ENCODE data around the gene TMEM45B. TPM values are rescaled to one million over a fixed set of nuclear protein-coding genes. Genes with fewer than 3 reads are reported as not detected.

Gene TMEM45B
- total RNA-seq, 1 donor = not detected

DNA sequence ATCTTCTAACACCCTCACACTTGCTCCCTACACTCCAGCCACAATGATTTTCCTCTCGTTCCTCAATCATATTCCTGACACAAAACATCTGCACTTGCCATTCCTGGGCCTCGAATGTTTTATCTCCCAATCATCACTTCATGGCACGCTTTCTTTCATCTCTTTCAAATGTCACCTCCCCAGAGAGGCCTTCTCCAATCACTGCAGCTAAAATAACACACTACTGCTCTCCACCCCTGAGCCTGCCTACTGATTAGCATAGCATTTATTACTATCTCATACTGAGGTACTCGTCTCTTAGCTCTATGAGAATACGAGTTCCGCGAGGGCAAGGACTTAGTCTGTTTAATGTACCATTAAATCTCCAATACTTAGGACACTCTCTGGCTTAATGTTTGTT is 56.3 kb downstream of the TMEM45B start:
- TF ChIP-seq, protein P1, sequence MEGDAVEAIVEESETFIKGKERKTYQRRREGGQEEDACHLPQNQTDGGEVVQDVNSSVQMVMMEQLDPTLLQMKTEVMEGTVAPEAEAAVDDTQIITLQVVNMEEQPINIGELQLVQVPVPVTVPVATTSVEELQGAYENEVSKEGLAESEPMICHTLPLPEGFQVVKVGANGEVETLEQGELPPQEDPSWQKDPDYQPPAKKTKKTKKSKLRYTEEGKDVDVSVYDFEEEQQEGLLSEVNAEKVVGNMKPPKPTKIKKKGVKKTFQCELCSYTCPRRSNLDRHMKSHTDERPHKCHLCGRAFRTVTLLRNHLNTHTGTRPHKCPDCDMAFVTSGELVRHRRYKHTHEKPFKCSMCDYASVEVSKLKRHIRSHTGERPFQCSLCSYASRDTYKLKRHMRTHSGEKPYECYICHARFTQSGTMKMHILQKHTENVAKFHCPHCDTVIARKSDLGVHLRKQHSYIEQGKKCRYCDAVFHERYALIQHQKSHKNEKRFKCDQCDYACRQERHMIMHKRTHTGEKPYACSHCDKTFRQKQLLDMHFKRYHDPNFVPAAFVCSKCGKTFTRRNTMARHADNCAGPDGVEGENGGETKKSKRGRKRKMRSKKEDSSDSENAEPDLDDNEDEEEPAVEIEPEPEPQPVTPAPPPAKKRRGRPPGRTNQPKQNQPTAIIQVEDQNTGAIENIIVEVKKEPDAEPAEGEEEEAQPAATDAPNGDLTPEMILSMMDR (IDR thresholded peaks at IDR 0.05; ENCODE audit: insufficient read depth, low read depth, low read length) = no peak
- DNase-seq (ENCODE audit: low read depth) = no peak

DNA sequence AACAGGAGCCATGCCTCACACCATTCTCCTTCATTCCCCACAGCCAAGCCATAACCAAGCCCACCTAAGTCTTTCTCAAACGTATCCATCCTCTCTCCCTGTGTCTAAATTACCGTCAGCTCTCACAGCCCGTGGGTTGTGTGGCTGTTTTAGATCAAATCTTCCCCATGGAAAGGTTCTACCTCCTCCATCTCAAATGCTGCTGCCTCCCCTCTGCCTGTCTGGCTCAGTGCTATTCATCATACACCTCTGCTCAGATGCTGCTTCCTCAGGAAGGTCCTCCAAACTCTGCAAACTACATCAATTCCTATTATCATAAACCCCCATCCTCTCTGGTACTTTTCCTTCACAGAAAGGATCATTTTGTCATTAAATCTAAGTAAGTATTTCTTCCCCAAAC is 64.7 kb downstream of the TMEM45B start:
- TF ChIP-seq, protein P1 (IDR thresholded peaks at IDR 0.05; ENCODE audit: insufficient read depth, low read depth, low read length) = no peak
- no peak for DNase-seq (ENCODE audit: low read depth)
- no peak overlapping the region for H3K4me3 ChIP-seq (ENCODE audit: low read depth, low read length)

More for the DNA sequence above, 56.3 kb downstream of the TMEM45B start:
- H3K4me3 ChIP-seq (ENCODE audit: low read depth, low read length) = no peak overlapping the region

DNA sequence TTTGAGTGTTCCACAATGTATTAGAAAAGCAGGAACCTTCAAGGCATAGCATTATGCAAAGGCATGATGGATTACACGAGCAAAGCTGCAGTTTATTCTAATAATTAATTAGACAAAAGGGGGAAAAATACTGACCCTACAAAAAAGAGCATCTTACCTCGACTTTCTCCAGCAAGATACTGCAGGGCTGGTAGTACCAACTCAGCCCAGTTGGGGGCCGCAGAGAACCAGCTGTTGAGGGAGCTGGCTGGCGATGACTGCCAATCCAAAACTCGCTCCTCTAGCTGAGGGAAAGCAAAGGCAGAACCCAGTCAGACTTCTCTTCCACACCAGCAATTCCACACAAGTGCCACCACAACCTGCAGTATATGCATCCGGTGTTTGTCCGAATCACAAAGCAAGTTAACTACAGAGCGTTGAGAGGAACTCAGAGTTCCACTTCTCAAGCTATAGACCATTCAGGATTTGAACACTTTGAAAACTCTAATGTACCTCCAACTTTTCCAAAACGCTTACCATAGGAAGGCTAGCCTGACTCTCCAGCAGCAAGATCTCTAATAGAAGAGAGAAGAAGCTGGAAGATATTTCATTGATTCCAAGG is 66.0 kb downstream of the TMEM45B start:
- TF ChIP-seq, protein P1 (IDR thresholded peaks at IDR 0.05; ENCODE audit: insufficient read depth, low read depth, low read length) = peak; percentile 69
- DNase-seq (ENCODE audit: low read depth) = peak; percentile 21
- no peak overlapping the region for H3K4me3 ChIP-seq (ENCODE audit: low read depth, low read length)

DNA sequence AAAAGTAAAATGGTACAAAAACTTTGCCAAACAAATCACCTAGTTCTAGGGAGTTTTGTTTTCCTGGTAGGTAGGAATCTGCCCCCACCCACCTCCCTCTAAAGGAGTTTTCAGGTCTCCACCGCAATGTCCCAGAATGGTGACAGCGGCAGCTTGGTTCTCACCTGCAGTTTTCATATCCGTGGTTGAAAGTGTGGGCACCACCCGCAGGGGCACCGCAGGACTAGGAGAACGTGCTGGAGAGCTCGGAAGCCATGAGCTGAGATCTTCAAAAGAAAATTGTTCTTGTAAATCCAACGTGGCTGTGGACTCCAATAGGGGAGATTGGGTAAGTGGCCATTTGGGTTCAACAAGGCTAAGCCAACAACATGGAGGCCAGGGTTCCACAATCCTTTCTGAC is 68.9 kb downstream of the TMEM45B start:
- TF ChIP-seq, protein P1 (IDR thresholded peaks at IDR 0.05; ENCODE audit: insufficient read depth, low read depth, low read length) = no peak

DNA sequence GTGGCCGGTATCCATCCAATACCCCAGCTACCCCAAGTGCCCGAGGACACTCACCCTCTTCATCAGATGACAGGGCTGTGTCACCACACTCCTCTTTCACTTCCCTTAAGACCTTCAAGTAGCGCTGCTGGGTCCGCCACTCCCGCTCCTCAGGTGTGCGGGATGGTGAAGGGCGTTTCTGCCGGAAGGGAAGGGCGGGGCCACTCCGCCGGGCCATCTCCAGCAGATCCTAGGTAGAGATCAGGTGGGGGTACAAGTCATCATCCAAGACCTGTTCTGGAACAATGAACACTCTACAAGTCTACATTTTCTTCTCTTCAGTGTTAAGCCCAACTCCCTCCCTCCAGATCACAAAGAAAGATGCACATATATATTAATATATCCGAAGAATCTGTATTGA is 69.7 kb downstream of the TMEM45B start:
- TF ChIP-seq, protein P1 (IDR thresholded peaks at IDR 0.05; ENCODE audit: insufficient read depth, low read depth, low read length) = no peak
- H3K4me3 ChIP-seq (ENCODE audit: low read depth, low read length) = no peak overlapping the region
- no peak for DNase-seq (ENCODE audit: low read depth)

More for the DNA sequence above, 68.9 kb downstream of the TMEM45B start:
- no peak overlapping the region for H3K4me3 ChIP-seq (ENCODE audit: low read depth, low read length)
- no peak for DNase-seq (ENCODE audit: low read depth)

DNA sequence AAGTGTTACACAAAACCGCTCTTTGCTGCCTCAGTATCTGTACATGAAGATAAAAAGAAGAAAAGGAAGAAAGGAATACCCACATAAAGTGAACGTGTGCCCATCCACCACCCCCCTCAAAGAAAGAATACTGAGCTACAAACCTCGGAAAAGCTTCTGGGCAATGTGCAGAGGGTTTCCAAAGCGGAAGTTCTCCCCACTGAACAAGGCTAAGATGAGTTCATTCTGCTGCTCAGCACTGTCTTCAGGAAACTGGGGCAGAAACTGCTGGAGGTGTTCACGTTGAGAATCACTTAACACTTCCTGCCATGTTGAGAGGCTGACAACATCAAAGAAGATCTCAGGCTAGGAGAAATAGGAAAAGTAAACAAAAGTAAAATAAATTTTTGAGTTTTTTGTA is 72.8 kb downstream of the TMEM45B start:
- TF ChIP-seq, protein P1 (IDR thresholded peaks at IDR 0.05; ENCODE audit: insufficient read depth, low read depth, low read length) = no peak
- no peak for DNase-seq (ENCODE audit: low read depth)
- no peak overlapping the region for H3K4me3 ChIP-seq (ENCODE audit: low read depth, low read length)

Data from fibroblast of villous mesenchyme (primary cell).